Body of pancreas (tissue), 4 donors: ENCODE results near the gene UBE2C.

Experiments
- CTCF ChIP-seq, 7 experiments: fragments of 450-650 bp in 4 of 7; fragments of 200-600 bp in 3 of 7; sonication (generic) in 3 of 7; IDR thresholded peaks; one replicate each; pipeline ENCODE4 v1.5.1; 2016 to 2019; ENCODE audit warnings: antibody characterized with exemption in 7 of 7
- POLR2A ChIP-seq, 3 donors: fragments of 450-650 bp; IDR thresholded peaks; one replicate each; pipeline ENCODE4 v1.6.1; 2016; ENCODE audit warnings: antibody characterized with exemption in 3 of 3, mild to moderate bottlenecking in 2 of 3

- TF ChIP-seq CTCF (IDR thresholded peaks at IDR 0.05), result no peak
- no peak for TF ChIP-seq POLR2A (IDR thresholded peaks at IDR 0.05)
Observed at GRCh38 chr20:45852326-45852725, 39.9 kb downstream of the UBE2C start.
